Spinal cord (tissue), 10 donors: Measurements from ENCODE around the gene BAG5. TPM values are rescaled to one million over a fixed set of nuclear protein-coding genes. Genes with fewer than 3 reads are reported as not detected.
A peak's percentile ranks its signal among the peaks of the same experiment; 100 is the strongest.
"Not testable (repeated sequence)": the region's sequence is repeated elsewhere in the genome, so short reads cannot be mapped to it uniquely, and the experiment has no call there.

Experiments
- DNase-seq, 6 donors: peaks; one replicate each; pipeline versions ENCODE4 v3.0.0 to v3.0.0-alpha.2; 2013 to 2015; ENCODE audit warnings: low spot score in 6 of 6, low read depth in 4 of 6
- H3K27ac ChIP-seq: one replicate; pipeline ENCODE4 v1.5.1; 2013; ENCODE audit warnings: low read depth, low read length, control low read depth
- H3K27me3 ChIP-seq: one replicate; pipeline ENCODE4 v1.6.1; 2013; ENCODE audit warnings: low read length; ENCODE audit not compliant: control insufficient read depth, insufficient read depth
- H3K36me3 ChIP-seq: one replicate; pipeline ENCODE4 v1.6.1; 2013; ENCODE audit warnings: low read length; ENCODE audit not compliant: control insufficient read depth, insufficient read depth
- H3K4me1 ChIP-seq: one replicate; pipeline ENCODE4 v1.6.1; 2013; ENCODE audit warnings: low read length; ENCODE audit not compliant: control insufficient read depth, insufficient read depth
- H3K4me3 ChIP-seq: one replicate; pipeline ENCODE4 v1.5.1; 2013; ENCODE audit warnings: low read depth, low read length, control low read depth
- H3K9me3 ChIP-seq: one replicate; pipeline ENCODE4 v1.6.1; 2013; ENCODE audit warnings: low read length; ENCODE audit not compliant: control insufficient read depth, insufficient read depth
- WGBS: methylation state at CpG from one replicate; pipeline ENCODE4 v1.1.5; 2013; ENCODE audit warnings: missing lambda C conversion rate; ENCODE audit not compliant: insufficient coverage; 5-methylcytosine and 5-hydroxymethylcytosine counted together
- long read RNA-seq, 4 donors: transcript quantifications; one replicate each; lab custom pipeline, GENCODE V29; 2026
- polyA plus RNA-seq, 2 donors: library from polyadenylated mRNA; unstranded; fragments of 120-200 nt; gene quantifications; one replicate each; pipeline ENCODE4 v1.2.1, GENCODE V29; 2013; ENCODE audit not compliant: insufficient read length in 2 of 2
- total RNA-seq, 2 donors: library from RNA; depleted of rRNA in 1 of 2; stranded (reverse); fragments of 120-200 nt in 1 of 2; fragments of >200 nt in 1 of 2; gene quantifications; one replicate each; pipeline versions ENCODE4 v1.2.3 to v1.2.4, GENCODE V29; 2013 to 2014
- donor health status: healthy.

The BAG5 gene
- total RNA-seq, result 10 to 100 TPM; 22.6 to 32.4 TPM
- 10 to 100 TPM; 20.5 to 23.6 TPM for polyA plus RNA-seq
- long read RNA-seq, donor 1, full-length matches to known transcripts, result 8 of 8 reads
- long read RNA-seq, donor 1, partial matches to known transcripts, result 0 of 8 reads
- long read RNA-seq, donor 1, other reads (novel, unspliced or antisense), result 0 of 8 reads
- long read RNA-seq, donor 2, full-length matches to known transcripts, result 2 of 104 reads
- long read RNA-seq, donor 2, partial matches to known transcripts, result 37 of 104 reads
- long read RNA-seq, donor 2, other reads (novel, unspliced or antisense), result 65 of 104 reads
- long read RNA-seq, donor 3, full-length matches to known transcripts, result 10 of 72 reads
- long read RNA-seq, donor 3, partial matches to known transcripts, result 42 of 72 reads
- long read RNA-seq, donor 3, other reads (novel, unspliced or antisense), result 20 of 72 reads
- long read RNA-seq, donor 4, full-length matches to known transcripts, result 10 of 10 reads
- long read RNA-seq, donor 4, partial matches to known transcripts, result 0 of 10 reads
- long read RNA-seq, donor 4, other reads (novel, unspliced or antisense), result 0 of 10 reads

DNA sequence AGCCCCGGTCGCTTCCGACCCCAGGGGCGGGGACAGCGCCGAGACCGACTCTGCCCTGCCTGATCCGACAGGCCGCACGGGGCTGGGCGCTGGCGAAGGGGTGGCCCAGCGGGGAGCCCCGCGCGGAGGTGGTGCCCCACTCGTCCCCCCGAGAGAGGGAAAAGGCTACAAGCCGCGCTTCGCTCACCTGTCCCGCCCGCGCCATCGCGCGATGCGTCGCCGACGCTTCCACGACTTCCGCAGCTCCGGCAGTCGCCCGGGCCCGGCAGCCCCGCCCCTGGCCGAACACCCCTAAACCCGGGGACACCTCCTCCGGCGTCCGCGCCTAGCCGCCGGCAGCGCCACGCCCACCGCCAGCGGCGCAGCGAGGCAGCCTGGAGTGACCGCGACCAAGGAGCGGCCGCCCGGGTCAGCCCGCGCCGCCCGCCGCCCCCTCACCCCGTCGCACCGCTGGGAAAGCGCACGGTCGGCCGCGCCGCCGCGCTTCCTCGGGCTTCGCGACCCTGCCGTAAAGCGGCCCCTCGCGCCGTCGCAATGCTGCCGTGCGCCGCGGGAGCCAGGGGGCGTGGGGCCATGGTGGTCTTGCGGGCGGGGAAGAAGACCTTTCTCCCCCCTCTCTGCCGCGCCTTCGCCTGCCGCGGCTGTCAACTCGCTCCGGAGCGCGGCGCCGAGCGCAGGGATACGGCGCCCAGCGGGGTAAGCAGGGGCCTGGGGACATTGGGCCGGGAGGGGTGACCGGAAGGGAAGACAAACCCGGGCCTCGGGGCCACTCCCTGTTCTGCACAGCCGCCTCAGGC, at the start of gene BAG5, which contains the start of gene COA8:
BAG5 (minus strand) TSS at position 229 of the 797 bp plus-strand sequence. CDS start 1,493 bp downstream, outside the sequence.
COA8 (plus strand) TSS at position 532 of the 797 bp plus-strand sequence; CDS start at position 574, 42 bp downstream.
- Histone ChIP-seq H3K36me3 (peaks cover 14% of the 10 kb centered on the region), H3K27me3 (no peaks in the 10 kb centered on the region), H3K4me3 (peak within 1 kb of the TSS; percentile 92), H3K4me1 (peaks cover 29% of the 10 kb centered on the region), H3K27ac (peak within 1 kb of the TSS; percentile 86), H3K9me3 (no peaks in the 10 kb centered on the region)
- peak in 5 of 6 donors; percentile 61 to 95 (median 80) for DNase-seq
- WGBS, result under 1% methylated on average over 109 of the region's 109 CpGs

GRCh38 chr14:103611215-103611614, 48.8 kb upstream of the BAG5 start:
- no peak for DNase-seq
- Histone ChIP-seq H3K27me3 (peaks cover 2% of the 10 kb centered on the region), H3K9me3 (peaks cover 3% of the 10 kb centered on the region), H3K4me1 (peaks cover 20% of the 10 kb centered on the region), H3K4me3 (no peak overlapping the region), H3K27ac (no peak overlapping the region), H3K36me3 (no peaks in the 10 kb centered on the region)
- no CpG with 5 or more reads among the region's 2 CpGs for WGBS

GRCh38 chr14:103609081-103609480, 46.6 kb upstream of the BAG5 start:
- not testable (repeated sequence) for H3K27me3 ChIP-seq, H3K36me3 ChIP-seq, H3K27ac ChIP-seq, DNase-seq, H3K9me3 ChIP-seq, H3K4me3 ChIP-seq
- WGBS, result no CpG with 5 or more reads among the region's 4 CpGs
- peaks cover 20% of the 10 kb centered on the region for H3K4me1 ChIP-seq

- Histone ChIP-seq H3K4me1 (peaks cover 20% of the 10 kb centered on the region), H3K27ac (no peak overlapping the region), H3K9me3 (peaks cover 3% of the 10 kb centered on the region), H3K36me3 (no peaks in the 10 kb centered on the region), H3K27me3 (peaks cover 2% of the 10 kb centered on the region), H3K4me3 (no peak overlapping the region)
- no peak for DNase-seq
- WGBS, result 39% methylated on average over 15 of the region's 15 CpGs
Measured at GRCh38 chr14:103607822-103608221, 45.4 kb upstream of the BAG5 start.

GRCh38 chr14:103606963-103607668, 44.7 kb upstream of the BAG5 start:
- H3K27ac ChIP-seq, result peak overlapping the region; percentile 10
- peak in 2 of 6 donors; percentile 88 to 92 for DNase-seq
- 4% methylated on average over 25 of the region's 25 CpGs for WGBS

GRCh38 chr14:103604620-103605019, 42.2 kb upstream of the BAG5 start:
- 94% methylated on average over 5 of the region's 5 CpGs for WGBS
- H3K27ac ChIP-seq, result no peak overlapping the region
- H3K27me3 ChIP-seq, result peaks cover 2% of the 10 kb centered on the region

More at GRCh38 chr14:103606963-103607668, 44.7 kb upstream of the BAG5 start:
- H3K9me3 ChIP-seq, result peaks cover 3% of the 10 kb centered on the region
- H3K4me3 ChIP-seq, result no peak overlapping the region
- no peaks in the 10 kb centered on the region for H3K36me3 ChIP-seq
- H3K4me1 ChIP-seq, result peaks cover 20% of the 10 kb centered on the region
- peaks cover 2% of the 10 kb centered on the region for H3K27me3 ChIP-seq

GRCh38 chr14:103600503-103600902, 38.0 kb upstream of the BAG5 start:
- H3K27me3 ChIP-seq, result no peaks in the 10 kb centered on the region
- WGBS, result no CpG with 5 or more reads among the region's 5 CpGs
- no peaks in the 10 kb centered on the region for H3K9me3 ChIP-seq
- H3K4me3 ChIP-seq, result no peak overlapping the region
- H3K27ac ChIP-seq, result no peak overlapping the region
- peaks cover 6% of the 10 kb centered on the region for H3K4me1 ChIP-seq
- no peak for DNase-seq
- peaks cover 10% of the 10 kb centered on the region for H3K36me3 ChIP-seq

More at GRCh38 chr14:103604620-103605019, 42.2 kb upstream of the BAG5 start:
- Histone ChIP-seq H3K36me3 (no peaks in the 10 kb centered on the region), H3K4me3 (no peak overlapping the region), H3K4me1 (peaks cover 20% of the 10 kb centered on the region), H3K9me3 (no peaks in the 10 kb centered on the region)
- no peak for DNase-seq

GRCh38 chr14:103597623-103598377, 35.3 kb upstream of the BAG5 start:
- H3K27ac ChIP-seq, result no peak overlapping the region
- H3K36me3 ChIP-seq, result peaks cover 12% of the 10 kb centered on the region
- H3K27me3 ChIP-seq, result no peaks in the 10 kb centered on the region
- H3K4me1 ChIP-seq, result peaks cover 30% of the 10 kb centered on the region
- 93% methylated on average over 3 of the region's 10 CpGs for WGBS
- no peak for DNase-seq
- no peak overlapping the region for H3K4me3 ChIP-seq
- no peaks in the 10 kb centered on the region for H3K9me3 ChIP-seq
